D721Med (cell line): Measurements from ENCODE around the gene DCST2.
A peak's percentile ranks its signal among the peaks of the same experiment; 100 is the strongest.

ENCODE experiments used
- DNase-seq: peaks from one replicate; pipeline ENCODE4 v3.0.0; 2011; ENCODE audit warnings: low spot score; ENCODE audit not compliant: insufficient read length
- FAIRE-seq: peaks from 2 replicates; lab custom pipeline; 2011; peaks lifted over from hg19 to GRCh38; lab: Jason Lieb, UNC
- TF ChIP-seq, protein P1 (sequence below): IDR thresholded peaks from 2 replicates; pipeline ENCODE4 v1.5.1; 2012; ENCODE audit warnings: mild to moderate bottlenecking, control low read depth; ENCODE audit not compliant: insufficient read depth; ENCODE audit errors: missing control alignments

DCST2 gene

DNA sequence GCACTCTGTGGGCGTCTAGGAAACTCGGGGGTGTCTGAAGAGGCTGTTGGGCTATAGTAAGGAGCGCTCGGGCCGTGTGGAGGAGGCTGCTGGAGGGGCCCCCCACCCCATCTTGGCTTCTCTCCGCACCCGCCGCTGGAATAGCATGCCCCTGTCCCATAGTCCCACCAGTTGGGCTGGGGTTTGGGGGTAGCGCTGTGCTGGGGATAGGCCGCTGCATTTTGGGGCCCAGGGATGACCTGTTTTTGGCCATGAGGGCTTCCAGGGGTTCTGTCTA is 45.6 kb upstream of the DCST2 start:
- DNase-seq (no peak), FAIRE-seq (no peak)
- TF ChIP-seq, protein P1, sequence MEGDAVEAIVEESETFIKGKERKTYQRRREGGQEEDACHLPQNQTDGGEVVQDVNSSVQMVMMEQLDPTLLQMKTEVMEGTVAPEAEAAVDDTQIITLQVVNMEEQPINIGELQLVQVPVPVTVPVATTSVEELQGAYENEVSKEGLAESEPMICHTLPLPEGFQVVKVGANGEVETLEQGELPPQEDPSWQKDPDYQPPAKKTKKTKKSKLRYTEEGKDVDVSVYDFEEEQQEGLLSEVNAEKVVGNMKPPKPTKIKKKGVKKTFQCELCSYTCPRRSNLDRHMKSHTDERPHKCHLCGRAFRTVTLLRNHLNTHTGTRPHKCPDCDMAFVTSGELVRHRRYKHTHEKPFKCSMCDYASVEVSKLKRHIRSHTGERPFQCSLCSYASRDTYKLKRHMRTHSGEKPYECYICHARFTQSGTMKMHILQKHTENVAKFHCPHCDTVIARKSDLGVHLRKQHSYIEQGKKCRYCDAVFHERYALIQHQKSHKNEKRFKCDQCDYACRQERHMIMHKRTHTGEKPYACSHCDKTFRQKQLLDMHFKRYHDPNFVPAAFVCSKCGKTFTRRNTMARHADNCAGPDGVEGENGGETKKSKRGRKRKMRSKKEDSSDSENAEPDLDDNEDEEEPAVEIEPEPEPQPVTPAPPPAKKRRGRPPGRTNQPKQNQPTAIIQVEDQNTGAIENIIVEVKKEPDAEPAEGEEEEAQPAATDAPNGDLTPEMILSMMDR: no peak

DNA sequence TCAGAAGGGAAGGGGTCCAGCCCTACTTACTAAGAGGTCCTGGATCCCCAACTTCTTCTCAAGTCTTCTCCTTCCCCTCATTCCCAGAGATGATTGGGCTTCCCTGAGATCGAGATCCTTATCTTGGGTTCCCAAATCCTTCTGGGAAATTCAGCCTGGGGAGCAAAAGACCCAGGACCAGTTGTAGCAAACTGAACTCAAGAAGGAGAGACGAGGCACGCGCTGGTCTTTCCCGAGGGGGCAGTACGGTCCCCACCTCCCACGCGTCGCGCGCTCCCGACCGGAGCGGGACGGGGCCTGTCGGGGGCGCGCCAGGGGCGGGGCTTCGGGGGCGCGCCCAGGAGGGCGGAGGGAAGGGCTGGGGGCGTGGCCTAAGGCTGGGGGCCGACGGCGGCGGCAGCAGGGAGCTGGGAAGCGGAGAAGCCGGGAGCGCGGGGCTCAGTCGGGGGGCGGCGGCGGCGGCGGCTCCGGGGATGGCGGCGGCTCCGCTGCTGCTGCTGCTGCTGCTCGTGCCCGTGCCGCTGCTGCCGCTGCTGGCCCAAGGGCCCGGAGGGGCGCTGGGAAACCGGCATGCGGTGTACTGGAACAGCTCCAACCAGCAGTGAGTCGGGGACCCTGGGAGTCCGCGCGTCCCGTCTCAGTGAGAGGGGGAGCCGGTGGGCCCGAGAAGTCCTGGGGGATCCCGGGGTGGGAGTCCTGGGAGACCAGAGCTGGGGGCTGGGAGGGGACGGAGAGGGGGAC is 45.1 kb upstream of the DCST2 start, which contains the start of gene EFNA3:
EFNA3 (plus strand) TSS at position 369 of the 741 bp plus-strand sequence; CDS start at position 474, 105 bp downstream.
- DNase-seq (peak; percentile 99), FAIRE-seq (no peak)
- TF ChIP-seq, protein P1: no peak

DNA sequence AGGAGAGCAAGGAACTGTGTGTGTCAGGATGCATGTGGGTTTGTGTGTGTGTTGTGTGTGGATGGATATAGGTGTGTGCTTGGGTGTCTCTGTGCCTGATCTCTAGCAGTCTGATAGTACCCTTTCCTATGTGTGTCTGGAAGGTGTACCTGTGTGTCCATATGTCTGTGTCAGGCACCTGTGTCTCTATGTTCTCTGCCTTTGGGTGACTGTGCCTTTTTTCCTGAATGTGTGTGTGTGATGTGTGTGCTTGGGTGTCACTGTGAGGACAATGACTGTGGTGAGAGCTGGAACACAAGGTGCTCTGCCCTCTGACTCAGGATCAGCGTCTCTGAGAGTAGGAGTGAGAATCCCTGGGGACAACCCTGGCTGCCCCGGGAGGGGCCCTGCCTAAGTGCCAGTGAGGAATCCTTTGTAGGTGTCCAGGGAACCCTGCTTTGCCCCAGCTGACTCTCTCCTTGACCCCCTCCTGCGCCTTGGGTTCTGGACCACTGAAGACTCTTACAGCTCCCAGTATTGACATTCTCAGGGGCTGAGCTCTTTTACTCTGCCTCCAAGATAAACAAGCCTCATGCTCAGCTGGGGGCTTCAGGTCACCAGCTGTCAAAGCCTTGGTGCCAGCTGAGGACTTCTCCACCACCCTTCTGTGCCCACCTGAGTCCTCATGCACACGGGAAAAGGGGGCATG is 44.3 kb upstream of the DCST2 start:
- TF ChIP-seq, protein P1: no peak
- FAIRE-seq: no peak
- DNase-seq: no peak

DNA sequence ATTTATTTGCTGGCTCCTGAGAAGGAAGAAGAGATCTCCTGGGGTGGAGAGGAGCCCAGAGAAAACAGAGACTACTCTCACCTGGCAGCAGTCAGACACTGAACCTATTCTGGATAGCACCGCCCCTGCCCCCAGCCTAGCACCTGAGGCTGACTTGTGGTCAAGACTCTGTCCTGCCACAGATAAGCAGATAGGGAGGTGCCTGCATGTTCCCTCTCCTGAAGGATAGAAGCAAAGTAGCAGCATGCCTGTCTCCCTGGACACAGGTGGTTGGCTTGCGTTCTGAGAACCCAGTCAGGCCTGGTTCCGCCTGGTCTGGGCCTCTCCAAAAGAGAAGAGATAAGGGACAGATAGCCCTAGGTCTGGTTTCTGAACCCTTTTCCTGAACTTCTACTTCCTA is 43.8 kb upstream of the DCST2 start:
- TF ChIP-seq, protein P1: no peak
- no peak for FAIRE-seq
- DNase-seq: no peak

DNA sequence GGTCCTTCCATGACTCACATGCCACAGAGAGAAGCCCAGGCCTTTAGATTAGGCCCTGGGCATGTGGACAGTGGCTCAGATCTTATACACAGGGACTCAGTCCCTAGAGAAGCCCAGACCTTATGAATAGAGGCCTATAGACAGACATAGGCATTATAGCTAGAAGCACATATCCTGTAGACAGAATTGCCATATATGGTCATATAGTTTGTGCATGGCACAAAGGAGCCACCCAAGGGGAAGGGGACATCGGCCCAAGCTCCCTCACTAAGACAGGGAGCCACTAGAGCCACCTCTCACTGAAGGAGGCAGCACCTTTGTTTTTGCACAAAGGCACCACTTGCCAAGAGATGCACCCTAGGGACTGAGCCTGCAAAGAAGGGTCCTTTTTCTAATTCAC is 42.8 kb upstream of the DCST2 start:
- DNase-seq (no peak), FAIRE-seq (no peak)
- TF ChIP-seq, protein P1: no peak

DNA sequence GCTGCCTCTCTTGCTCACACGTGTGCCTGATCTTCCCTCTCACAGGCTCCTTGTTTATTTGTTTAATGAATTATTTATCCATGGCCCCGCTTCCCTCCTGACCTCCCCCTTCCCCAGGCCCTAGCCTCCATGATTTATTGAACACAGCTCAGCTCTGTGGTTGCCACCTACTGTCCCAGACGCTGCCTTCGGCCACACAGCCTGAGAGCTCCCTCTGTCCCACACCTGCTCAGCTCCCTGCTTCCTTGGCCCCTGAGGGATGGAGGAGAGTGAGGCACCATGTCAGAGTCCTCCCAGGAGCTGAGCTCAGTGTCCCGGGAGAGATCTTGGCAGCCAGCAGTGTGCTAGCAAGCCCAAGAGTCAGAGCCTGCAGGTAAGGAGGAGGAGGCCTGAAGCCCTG is 42.0 kb upstream of the DCST2 start:
- FAIRE-seq: no peak
- DNase-seq: no peak
- TF ChIP-seq, protein P1: no peak
